ENCODE results near the gene GRPEL2.

The GRPEL2 gene, protein sequence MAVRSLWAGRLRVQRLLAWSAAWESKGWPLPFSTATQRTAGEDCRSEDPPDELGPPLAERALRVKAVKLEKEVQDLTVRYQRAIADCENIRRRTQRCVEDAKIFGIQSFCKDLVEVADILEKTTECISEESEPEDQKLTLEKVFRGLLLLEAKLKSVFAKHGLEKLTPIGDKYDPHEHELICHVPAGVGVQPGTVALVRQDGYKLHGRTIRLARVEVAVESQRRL

DNA sequence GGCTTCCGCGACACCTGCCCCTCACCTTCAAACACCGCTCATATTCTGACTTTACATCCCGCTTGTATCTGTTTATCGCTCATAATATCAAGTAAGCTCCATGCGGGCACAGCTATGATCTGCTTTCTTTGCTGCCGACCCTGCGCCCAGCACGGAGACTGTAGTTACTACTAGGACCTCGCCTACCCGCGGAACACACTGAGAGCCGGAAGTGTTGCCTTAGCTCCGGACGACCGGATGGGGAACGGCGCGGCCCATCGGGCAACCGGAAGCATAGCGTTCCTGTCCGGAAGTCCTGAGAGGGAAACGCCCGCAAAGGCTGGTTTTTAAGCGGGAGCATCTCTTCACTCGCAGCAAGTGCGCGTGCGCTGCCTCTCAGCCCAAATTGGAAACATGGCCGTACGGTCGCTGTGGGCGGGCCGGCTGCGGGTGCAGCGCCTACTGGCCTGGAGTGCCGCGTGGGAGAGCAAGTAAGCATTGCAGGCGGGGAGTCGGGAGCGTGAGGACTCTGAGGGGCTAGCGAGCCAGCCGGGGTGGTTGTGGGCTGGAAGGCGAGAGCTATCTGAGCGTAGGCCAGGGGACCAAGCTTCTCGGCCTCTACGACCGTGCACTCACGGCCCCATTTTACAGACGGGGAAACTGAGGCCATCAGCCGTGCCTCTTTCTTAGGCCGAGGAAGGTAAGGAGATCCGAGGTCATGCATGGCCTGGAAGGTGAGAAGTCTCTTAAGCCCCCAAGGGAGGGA, at the start of gene GRPEL2:
Gene GRPEL2 (plus strand): TSS at position 353 of the 745 bp plus-strand sequence. CDS start 41 bp downstream, at position 394.
- DNase-seq = peak; percentile 84

GRCh38 chr5:149297340-149298025, 47.8 kb upstream of the GRPEL2 start:
- DNase-seq = no peak

- DNase-seq = no peak
Measured at GRCh38 chr5:149298163-149298562, 47.1 kb upstream of the GRPEL2 start.

GRCh38 chr5:149298842-149299404, 46.4 kb upstream of the GRPEL2 start:
- DNase-seq = no peak

GRCh38 chr5:149299451-149300054, 45.7 kb upstream of the GRPEL2 start:
- DNase-seq = no peak

- DNase-seq = no peak
Measured at GRCh38 chr5:149300441-149300840, 44.9 kb upstream of the GRPEL2 start.

DNA sequence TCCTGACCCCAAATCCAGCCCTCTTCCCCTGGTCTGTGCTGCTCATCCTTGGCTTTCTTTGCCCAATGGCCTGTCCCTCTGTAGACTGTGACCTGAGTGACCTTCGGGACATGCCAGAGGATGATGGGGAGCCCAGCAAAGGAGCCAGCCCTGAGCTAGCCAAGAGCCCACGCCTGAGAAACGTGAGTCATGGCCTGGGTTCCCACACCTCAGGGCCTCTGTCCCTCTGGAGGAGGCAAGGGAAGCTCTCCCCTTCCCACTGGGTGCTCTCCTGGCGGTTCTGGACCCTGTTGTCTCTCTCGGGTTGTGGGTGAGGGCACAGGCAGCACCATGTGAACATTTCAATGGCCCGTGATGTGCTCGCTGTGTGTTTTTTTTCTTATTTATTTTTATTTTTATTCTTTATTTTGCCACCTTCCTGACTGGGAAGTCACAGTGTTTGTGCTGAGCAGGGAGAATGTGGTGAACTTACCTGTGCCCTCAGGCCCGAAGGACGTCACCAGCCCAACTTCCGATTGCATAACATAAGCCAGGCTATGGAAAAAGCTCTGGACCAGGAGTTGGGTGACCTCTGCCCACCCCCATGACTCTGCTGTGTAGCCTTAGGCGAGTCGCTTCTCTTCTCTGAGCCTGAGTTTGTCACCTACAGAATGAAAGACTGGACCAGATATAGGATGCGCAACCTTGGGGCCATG, 44.1 kb upstream of the GRPEL2 start:
- DNase-seq = no peak

DNA sequence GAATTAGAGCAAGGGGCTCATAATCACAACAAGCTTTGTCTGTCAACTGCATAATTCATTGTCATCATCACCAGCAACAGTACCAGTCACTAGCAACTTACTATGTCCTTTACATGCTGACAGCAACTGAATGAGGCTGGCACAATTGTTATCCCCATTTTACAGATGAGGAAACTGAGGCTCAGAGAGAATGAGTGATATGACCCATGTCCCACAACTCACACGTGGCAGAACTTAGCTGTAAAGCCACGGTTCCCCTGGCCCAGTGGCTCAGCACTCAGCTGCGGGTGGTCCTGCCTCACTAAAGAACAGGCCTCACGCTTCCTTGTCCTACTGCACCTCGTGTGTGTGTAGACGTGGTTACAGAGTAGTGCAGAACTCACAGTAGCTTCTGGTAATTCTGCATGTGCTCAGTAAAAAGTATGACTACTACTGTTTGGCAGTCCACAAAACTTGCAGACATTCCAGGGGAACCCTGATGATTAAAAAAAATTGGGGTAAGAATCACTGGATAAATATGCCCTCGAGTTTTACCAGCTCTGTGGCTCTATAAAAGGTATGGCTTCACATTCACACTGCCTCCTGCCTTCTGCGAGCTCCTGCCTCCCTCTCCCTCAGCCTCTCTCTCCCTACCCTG, 43.4 kb upstream of the GRPEL2 start:
- DNase-seq = no peak

GRCh38 chr5:149302641-149303040, 42.7 kb upstream of the GRPEL2 start:
- no peak for DNase-seq

- no peak for DNase-seq
Measured at GRCh38 chr5:149303210-149303609, 42.1 kb upstream of the GRPEL2 start.

DNA sequence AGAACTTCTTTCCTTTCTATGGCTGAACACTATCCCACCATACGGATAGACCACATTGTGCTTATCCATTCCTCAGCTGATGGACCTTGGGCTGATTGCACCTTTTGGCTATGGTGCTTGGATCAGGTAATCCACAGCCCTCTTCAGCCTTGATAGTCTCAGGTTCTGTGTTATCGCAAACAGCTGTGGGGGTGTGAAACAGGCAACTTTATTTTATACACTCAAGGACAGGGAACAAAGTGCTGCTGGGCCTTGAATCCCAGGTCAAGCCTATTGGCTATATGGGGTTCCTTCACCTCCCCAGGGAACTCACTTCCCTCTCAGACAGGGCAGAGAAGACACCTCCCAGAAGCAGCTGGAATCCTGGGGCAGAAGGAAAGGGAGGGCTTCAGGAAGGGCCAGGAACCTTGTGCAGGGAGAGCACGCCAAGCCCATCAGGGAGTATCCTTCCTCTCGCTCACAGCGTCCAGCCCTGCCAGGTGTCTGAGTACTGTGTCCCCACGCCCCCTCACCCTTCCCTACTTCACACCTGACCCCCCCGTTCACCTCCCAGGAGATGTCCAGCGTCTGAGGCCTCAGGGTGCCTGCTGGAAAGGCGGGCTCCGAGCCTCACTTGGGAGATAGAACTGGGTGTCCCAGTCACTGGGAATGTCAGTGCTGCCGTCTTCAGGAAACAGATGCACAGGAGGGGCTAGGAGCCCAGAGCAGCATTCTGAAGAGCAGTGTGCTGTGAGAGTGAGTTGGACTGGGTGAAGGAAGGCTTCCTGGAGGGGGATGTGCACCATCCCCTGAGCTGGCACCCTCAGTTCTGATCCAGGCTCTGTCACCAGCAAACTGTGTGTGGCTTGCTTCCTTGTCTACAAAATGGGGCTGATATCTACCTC, 40.9 kb upstream of the GRPEL2 start:
- no peak for DNase-seq

- no peak for DNase-seq
Measured at GRCh38 chr5:149309354-149309753, 35.9 kb upstream of the GRPEL2 start.

- DNase-seq = no peak
Measured at GRCh38 chr5:149310488-149310887, 34.8 kb upstream of the GRPEL2 start.

DNA sequence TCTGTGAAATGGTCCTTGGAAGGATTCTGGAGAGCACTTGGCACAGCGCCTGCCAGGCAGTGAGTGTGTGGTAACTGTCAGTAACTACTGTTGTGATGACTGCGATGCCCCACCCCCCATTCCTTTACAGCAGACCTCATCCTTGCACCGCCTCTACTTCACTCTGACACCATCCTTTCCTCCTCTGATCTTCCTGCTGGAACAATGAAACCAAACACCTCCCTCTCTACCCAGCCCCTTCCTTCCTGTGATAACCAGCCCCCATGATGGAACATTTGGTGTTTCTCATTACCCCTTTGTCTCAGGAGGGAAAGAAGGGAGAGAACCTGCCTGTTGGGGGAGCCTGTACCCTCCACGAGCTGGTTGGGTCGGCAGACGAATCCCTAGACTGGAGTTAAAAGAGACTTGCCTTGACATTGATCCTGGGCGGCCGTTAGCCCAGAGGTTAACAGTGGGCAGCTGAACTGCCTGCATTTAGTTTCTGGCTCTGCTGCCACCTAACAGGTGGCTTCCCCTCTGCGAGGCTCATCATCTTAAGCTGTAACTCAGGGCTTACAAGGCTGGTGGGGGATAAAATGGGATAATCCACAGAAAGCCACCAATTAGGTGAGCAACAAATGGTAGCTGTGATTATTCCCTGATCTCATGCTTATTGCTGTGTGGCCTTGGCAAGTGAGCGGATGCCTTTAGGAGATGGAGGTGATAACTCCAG, 34.2 kb upstream of the GRPEL2 start:
- no peak for DNase-seq

- no peak for DNase-seq
Measured at GRCh38 chr5:149313151-149313841, 32.0 kb upstream of the GRPEL2 start.

GRCh38 chr5:149314571-149315111, 30.7 kb upstream of the GRPEL2 start:
- no peak for DNase-seq

- DNase-seq = no peak
Measured at GRCh38 chr5:149315753-149316152, 29.5 kb upstream of the GRPEL2 start.

DNA sequence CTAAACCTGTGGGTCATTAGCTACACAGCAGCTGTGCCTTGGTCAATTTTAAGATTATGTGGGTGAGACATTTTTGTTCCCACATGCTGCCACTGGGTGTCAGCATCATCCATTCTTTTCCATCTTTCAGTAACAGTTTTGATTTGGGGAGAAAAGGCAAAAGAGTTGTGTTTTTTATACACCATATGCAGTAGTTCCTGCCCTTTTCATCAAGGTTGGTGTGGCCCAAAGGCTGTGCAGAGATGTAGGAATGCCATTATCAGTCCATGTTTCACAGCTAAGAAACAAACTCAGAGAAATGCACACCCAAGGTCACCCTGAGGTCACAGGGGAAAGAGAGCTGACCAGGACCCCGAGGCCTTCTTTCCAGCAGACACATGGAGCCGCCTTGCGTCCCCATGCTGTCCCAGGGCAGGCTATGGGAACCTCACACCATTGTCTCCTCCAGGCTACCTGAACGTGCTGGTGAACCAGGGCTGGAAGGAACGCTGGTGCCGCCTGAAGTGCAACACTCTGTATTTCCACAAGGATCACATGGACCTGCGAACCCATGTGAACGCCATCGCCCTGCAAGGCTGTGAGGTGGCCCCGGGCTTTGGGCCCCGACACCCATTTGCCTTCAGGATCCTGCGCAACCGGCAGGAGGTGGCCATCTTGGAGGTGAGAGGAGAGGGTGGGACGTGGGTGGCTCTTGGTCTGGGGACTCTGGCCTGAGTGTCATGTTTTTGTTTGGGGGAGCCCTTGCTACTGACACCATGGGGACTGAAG, 27.8 kb upstream of the GRPEL2 start:
- DNase-seq = no peak

DNA sequence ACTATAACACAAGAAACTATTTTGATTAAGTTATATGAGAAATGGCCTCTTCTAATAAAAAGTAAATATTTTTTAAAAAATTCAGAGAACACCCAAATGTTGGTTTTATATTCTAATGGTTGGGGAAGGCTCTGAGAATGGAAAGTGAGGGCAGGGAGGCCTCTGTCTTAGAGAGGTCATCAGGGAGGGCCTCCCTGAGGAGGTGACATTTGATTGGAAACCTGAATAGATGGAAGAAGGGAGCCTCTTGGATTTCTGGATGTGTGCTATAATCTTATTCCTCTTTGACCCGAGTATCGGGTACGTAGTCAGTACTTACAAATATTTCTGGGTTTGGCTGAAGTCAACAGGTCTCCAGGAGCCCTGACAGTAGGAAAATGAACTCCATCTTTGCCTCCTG, 26.1 kb upstream of the GRPEL2 start:
- DNase-seq = no peak

Measured in NCI-H2171 (cell line).